Cardiac muscle cell (in vitro differentiated cells and primary cell): Measurements from ENCODE around the gene SORD. TPM values are rescaled to one million over a fixed set of nuclear protein-coding genes. Genes with fewer than 3 reads are reported as not detected.

ENCODE experiments used
- DNase-seq, 2 donors: peaks; one replicate each; pipeline versions ENCODE4 v3.0.0 to v3.0.0-alpha.2; 2010 to 2017; ENCODE audit warnings: low read depth in 1 of 2, low spot score in 1 of 2
- H3K27ac ChIP-seq: fragments of 200-600 bp; sonication (generic); 2 replicates; pipeline ENCODE4 v1.5.1; 2016
- H3K27me3 ChIP-seq: fragments of 200-600 bp; sonication (generic); 2 replicates; pipeline ENCODE4 v1.6.0; 2016; ENCODE audit warnings: control low read depth
- H3K36me3 ChIP-seq: fragments of 200-600 bp; sonication (generic); 2 replicates; pipeline ENCODE4 v1.5.1; 2016; ENCODE audit warnings: control low read depth
- H3K4me1 ChIP-seq: fragments of 200-600 bp; sonication (generic); 2 replicates; pipeline ENCODE4 v1.8.1; 2017; ENCODE audit warnings: low read depth, mild to moderate bottlenecking, mixed run types
- H3K4me3 ChIP-seq: fragments of 200-600 bp; sonication (generic); 2 replicates; pipeline ENCODE4 v1.5.1; 2016; ENCODE audit warnings: mild to moderate bottlenecking
- H3K9me3 ChIP-seq: fragments of 200-600 bp; sonication (generic); 2 replicates; pipeline ENCODE4 v1.5.1; 2017; ENCODE audit warnings: low read depth, mild to moderate bottlenecking, control low read depth
- CTCF ChIP-seq: IDR thresholded peaks from 2 replicates; pipeline ENCODE4 v1.5.1; 2012; ENCODE audit warnings: low read depth, mild to moderate bottlenecking, low read length
- polyA plus RNA-seq: library from polyadenylated mRNA; unstranded; fragments of >200 nt; fragmentation: Nextera tagmentation; extraction: Ambion mirVana; gene quantifications from 2 replicates; pipeline ENCODE4 v1.2.1, GENCODE V29; 2016
- total RNA-seq: library from RNA; depleted of rRNA; stranded (reverse); fragments of >200 nt; gene quantifications from 2 replicates; pipeline ENCODE4 v1.2.3, GENCODE V29; 2016

SORD gene
- total and polyA plus RNA-seq, 2 experiments from 2014 or later: 58.3 to 67.2 TPM

GRCh38 chr15:45088801-45089711, 66.1 kb downstream of the SORD start:
- peaks cover 13% of the 10 kb centered on the region for H3K4me1 ChIP-seq
- H3K27me3 ChIP-seq: peaks cover 22% of the 10 kb centered on the region
- H3K9me3 ChIP-seq: no peaks in the 10 kb centered on the region
- H3K36me3 ChIP-seq: no peaks in the 10 kb centered on the region
- no peak for TF ChIP-seq CTCF
- H3K4me3 ChIP-seq: no peak overlapping the region
- DNase-seq: peak; percentile 23
- H3K27ac ChIP-seq: no peak overlapping the region

DNA sequence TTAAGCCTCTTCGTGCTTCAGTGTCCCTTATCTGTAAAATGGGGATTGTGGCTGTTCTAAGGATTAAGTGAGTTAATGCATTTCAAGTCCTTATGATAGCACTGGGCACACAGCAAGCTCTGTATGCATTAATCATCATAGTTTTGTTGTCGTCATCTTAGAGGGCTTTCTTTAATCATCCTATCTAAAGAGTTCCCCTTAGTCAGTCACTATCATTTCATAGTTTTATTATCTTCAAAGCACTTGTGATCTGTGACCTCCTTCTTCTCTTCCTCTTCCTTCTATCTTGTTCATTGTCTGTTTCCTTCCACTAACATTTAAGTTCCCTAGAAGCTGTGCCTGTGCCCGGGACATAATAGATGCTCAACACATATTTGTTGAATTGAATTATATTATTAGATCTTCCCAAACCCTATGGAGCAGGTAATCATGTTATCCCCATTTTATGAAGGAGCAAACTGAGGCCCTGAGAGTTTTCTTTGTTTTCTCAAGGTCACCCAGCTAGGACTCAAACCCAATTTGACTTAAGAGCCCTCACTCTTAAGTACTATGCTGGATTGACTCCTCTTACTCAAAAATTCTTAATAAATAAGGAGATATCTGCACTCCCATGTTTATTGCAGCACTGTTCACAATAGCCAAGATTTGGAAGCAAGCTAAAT, 66.8 kb downstream of the SORD start:
- no peak for TF ChIP-seq CTCF
- Histone ChIP-seq H3K27ac (no peak overlapping the region), H3K36me3 (no peaks in the 10 kb centered on the region), H3K9me3 (no peaks in the 10 kb centered on the region), H3K27me3 (peaks cover 22% of the 10 kb centered on the region), H3K4me3 (no peak overlapping the region), H3K4me1 (peaks cover 13% of the 10 kb centered on the region)
- DNase-seq: peak in 1 of 2 donors; percentile 17

DNA sequence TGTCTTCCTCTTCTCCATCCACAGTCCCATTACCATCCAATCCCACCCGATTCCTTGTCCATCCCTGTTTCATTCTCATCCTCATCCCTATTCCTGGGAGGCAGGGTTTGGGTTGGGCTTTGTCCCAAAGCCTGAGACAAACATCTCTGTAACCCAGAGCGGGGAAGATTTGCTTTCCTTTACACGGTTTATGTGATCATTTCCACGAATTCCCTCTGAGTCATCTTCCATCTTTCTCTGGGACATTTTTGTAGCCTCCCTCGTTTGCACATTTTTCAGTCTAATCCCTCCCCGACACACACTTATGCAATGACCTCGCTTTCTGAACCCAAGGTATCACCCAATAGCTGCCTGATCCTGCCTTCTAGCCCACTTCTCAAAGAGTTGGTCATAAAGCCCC, 68.2 kb downstream of the SORD start:
- peak in 1 of 2 donors; percentile 65 for DNase-seq
- H3K9me3 ChIP-seq: no peaks in the 10 kb centered on the region
- peaks cover 13% of the 10 kb centered on the region for H3K4me1 ChIP-seq
- no peak overlapping the region for H3K27ac ChIP-seq
- H3K36me3 ChIP-seq: no peaks in the 10 kb centered on the region
- TF ChIP-seq CTCF: no peak
- peaks cover 22% of the 10 kb centered on the region for H3K27me3 ChIP-seq
- no peak overlapping the region for H3K4me3 ChIP-seq

- TF ChIP-seq CTCF: no peak
- Histone ChIP-seq H3K36me3 (no peaks in the 10 kb centered on the region), H3K27me3 (peaks cover 22% of the 10 kb centered on the region), H3K4me3 (no peak overlapping the region), H3K9me3 (no peaks in the 10 kb centered on the region), H3K4me1 (peaks cover 13% of the 10 kb centered on the region), H3K27ac (no peak overlapping the region)
- no peak for DNase-seq
These were observed 68.6 kb downstream of the SORD start for GRCh38 chr15:45091576-45091975.

DNA sequence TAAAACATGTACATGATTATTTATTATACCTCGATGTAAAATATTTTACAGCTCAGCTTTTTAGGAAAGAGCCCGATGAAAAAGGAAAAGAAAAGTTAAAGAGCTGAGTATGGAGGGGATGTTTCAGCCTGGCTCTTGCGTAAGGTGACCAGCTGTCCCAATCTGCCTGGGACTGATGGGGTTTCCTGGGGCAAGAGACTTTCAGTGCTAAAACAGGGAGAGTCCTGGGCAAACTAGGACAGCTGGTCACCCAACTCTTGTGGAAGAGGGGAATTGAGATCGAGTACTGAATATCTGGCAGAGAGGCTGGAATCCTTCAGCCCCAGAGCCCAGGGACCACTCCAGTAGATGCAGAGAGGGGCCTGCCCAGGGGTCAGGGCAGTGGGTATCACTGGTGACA, 70.0 kb downstream of the SORD start:
- peaks cover 13% of the 10 kb centered on the region for H3K4me1 ChIP-seq
- no peak for DNase-seq
- H3K27ac ChIP-seq: no peak overlapping the region
- no peaks in the 10 kb centered on the region for H3K36me3 ChIP-seq
- no peak overlapping the region for H3K4me3 ChIP-seq
- TF ChIP-seq CTCF: no peak
- H3K9me3 ChIP-seq: no peaks in the 10 kb centered on the region
- peaks cover 30% of the 10 kb centered on the region for H3K27me3 ChIP-seq
